Right cardiac atrium (tissue), 5 donors: Measurements from ENCODE around the gene TPRA1. TPM values are rescaled to one million over a fixed set of nuclear protein-coding genes. Genes with fewer than 3 reads are reported as not detected.

Experiments used
- microRNA-seq, 2 donors: library from miRNA; unstranded; fragments of <30 nt; microRNA quantifications; one replicate each; pipeline ENCODE4 v1.2.0, GENCODE V29; 2020 to 2021
- polyA plus RNA-seq: library from polyadenylated mRNA; stranded (reverse); fragments of 200-250 nt; gene quantifications from one replicate; pipeline ENCODE4 v1.2.3, GENCODE V29; 2013
- total RNA-seq, 4 donors: library from RNA; stranded (reverse); fragmentation: NEBNext Ultra II Directional; extraction: Animal tissue kit (Norgen Biotek cat#: 25700); gene quantifications; one replicate each; pipeline ENCODE4 v1.2.1, GENCODE V29; 2021
- donor health status: healthy with polysubstance abuse.
- donor health status: DM: no; HTN: yes; CAD: no.
- donor health status: DM: no; HTN: no; CAD: no.
- donor health status: DM: no; HTN: yes; CAD: no; lungs with severe emphysema.
- donor health status: DM: yes; HTN: yes; CAD: no.

The TPRA1 gene
- total and polyA plus RNA-seq, 5 donors, result 17.9 to 23.7 (median 19.2) TPM

Small RNA genes lying within 50 kb of the gene (microRNA-seq; reads per million reads assigned to microRNA genes)
- gene MIR6825 (0 to 0.54 reads per million in 2 donors), gene MIR7976 (0.54 to 0.84 reads per million in 2 donors)

Other genes with a start within 250 kb of the TPRA1 start
- 1 to 10 TPM; 4.0 to 7.9 (median 6.1) TPM for gene MCM2, start 7.7 kb upstream of the TPRA1 start, total RNA-seq
- 3.2 TPM for gene MCM2, start 7.7 kb upstream of the TPRA1 start, polyA plus RNA-seq
- gene PODXL2, start 38.5 kb upstream of the TPRA1 start, total RNA-seq, result 1 to 10 TPM; 1.5 to 3.0 (median 2.1) TPM
- gene PODXL2, start 38.5 kb upstream of the TPRA1 start, polyA plus RNA-seq, result 2.0 TPM
- gene ABTB1, start 82.2 kb upstream of the TPRA1 start, total RNA-seq, result 10 to 100 TPM; 20.2 to 47.1 (median 34.1) TPM
- 38.2 TPM for gene ABTB1, start 82.2 kb upstream of the TPRA1 start, polyA plus RNA-seq
- gene MGLL, start 231.8 kb upstream of the TPRA1 start, total RNA-seq, result 10 to 100 TPM; 52.2 to 80.4 (median 65.3) TPM
- 64.9 TPM for gene MGLL, start 231.8 kb upstream of the TPRA1 start, polyA plus RNA-seq